ENCODE data around the gene UST.

- TF ChIP-seq CTCF (IDR thresholded peaks at IDR 0.05) (no peak), ZFX (IDR thresholded peaks at IDR 0.05; ENCODE audit: borderline replicate concordance) (no peak)
Observed at GRCh38 chr6:148915810-148916209, 169.0 kb downstream of the UST start.
